OCI-LY3 (cell line): ENCODE data around the gene CARD16.

Source experiments
- EZH2phosphoT487 ChIP-seq: fragments of 200-600 bp; shearing (Covaris generic); IDR thresholded peaks from 2 replicates; pipeline ENCODE4 v1.6.1; 2018; ENCODE audit warnings: antibody characterized with exemption, mixed run types, low read depth
- TF ChIP-seq, protein P1 (sequence below): fragments of 200-600, 300-600 bp; sonication (generic); IDR thresholded peaks from 2 replicates; pipeline ENCODE4 v1.5.1; 2014; ENCODE audit warnings: antibody characterized with exemption, low read length, low read depth

DNA sequence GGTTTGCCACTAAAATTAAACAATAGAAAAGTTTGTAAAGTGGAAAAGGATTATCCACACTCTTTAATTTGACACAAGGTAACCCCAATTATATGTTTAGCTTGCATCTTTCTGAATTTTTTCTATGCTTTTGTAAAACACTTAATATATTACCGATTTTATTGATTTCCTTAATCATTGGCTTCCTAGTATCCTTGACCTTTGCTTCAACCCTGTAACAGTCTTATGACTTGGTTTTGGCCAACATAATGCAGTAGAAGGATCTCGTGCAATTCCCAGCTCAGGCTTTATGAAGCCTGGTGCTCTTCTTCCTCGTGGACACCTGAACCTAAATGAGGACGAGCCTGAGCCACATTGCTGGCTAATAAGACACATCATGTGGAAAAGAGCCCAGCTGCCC, 53.1 kb downstream of the CARD16 start:
- TF ChIP-seq, protein P1, sequence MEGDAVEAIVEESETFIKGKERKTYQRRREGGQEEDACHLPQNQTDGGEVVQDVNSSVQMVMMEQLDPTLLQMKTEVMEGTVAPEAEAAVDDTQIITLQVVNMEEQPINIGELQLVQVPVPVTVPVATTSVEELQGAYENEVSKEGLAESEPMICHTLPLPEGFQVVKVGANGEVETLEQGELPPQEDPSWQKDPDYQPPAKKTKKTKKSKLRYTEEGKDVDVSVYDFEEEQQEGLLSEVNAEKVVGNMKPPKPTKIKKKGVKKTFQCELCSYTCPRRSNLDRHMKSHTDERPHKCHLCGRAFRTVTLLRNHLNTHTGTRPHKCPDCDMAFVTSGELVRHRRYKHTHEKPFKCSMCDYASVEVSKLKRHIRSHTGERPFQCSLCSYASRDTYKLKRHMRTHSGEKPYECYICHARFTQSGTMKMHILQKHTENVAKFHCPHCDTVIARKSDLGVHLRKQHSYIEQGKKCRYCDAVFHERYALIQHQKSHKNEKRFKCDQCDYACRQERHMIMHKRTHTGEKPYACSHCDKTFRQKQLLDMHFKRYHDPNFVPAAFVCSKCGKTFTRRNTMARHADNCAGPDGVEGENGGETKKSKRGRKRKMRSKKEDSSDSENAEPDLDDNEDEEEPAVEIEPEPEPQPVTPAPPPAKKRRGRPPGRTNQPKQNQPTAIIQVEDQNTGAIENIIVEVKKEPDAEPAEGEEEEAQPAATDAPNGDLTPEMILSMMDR, result no peak
- TF ChIP-seq EZH2phosphoT487, result no peak
